ENCODE measurements around the gene HNF1A. TPM values are rescaled to one million over a fixed set of nuclear protein-coding genes. Genes with fewer than 3 reads are reported as not detected.

HNF1A gene
- total and polyA plus RNA-seq, 9 of the 15 experiments (the other 6 are each of a cell fraction or from before 2014, with no cell fraction given), result not detected

- Histone ChIP-seq H2AFZ (ENCODE audit: low read depth, low read length) (no peak overlapping the region), H3K9me3 (replicated peaks; ENCODE audit: control insufficient read depth, insufficient read depth, low read depth, low read length) (no peaks in the 10 kb centered on the region; the same call in 1 of the 2 replicates), H3K4me3 (no peak overlapping the region), H3K9me1 (ENCODE audit: control insufficient read depth, insufficient read depth, low read length) (peaks cover 3% of the 10 kb centered on the region), H3K4me1 (replicated peaks in 1 of 2; ENCODE audit: control insufficient read depth in 2 of 2, insufficient read depth in 2 of 2, low read length in 2 of 2) (peaks cover 0 to 5% of the 10 kb centered on the region in 2 experiments; a peak in 2 of 5 replicates), H3K27ac (ENCODE audit: extremely low read depth, low read depth, low read length) (no peak overlapping the region), H3K79me2 (ENCODE audit: control insufficient read depth, insufficient read depth, low read length) (peaks cover 16% of the 10 kb centered on the region), H3K27me3 (ENCODE audit: control insufficient read depth in 2 of 2, insufficient read depth in 2 of 2, low read length in 2 of 2) (no peaks in the 10 kb centered on the region), H3K36me3 (ENCODE audit: control insufficient read depth, insufficient read depth, low read length) (peaks cover 53% of the 10 kb centered on the region; the same call in 2 of the 3 replicates), H3K9ac (ENCODE audit: insufficient read depth in 1 of 2, low read depth in 2 of 2, low read length in 2 of 2) (no peak overlapping the region), H4K20me1 (replicated peaks; ENCODE audit: control insufficient read depth, insufficient read depth, low read length) (no peaks in the 10 kb centered on the region), H3K4me2 (ENCODE audit: insufficient read depth, low read length) (no peak overlapping the region)
- no peak for ATAC-seq
- CTCF ChIA-PET (ENCODE audit: low intra/inter-chr PET ratio), result no interaction called here
- in situ Hi-C loops (cut with MboI), result no loop called here
- no peak for DNase-seq (ENCODE audit: extremely low read depth in 1 of 4, low spot score in 3 of 4)
- FAIRE-seq, result no peak
- POLR2A ChIA-PET, result no interaction called here
- intact Hi-C loops (cut with micrococcal nuclease), result loop anchor here (10.0 kb wide), 1 partner anchor 83 kb away; no protein-coding TSS in a partner anchor
- 47% methylated on average over 6 of the region's 6 CpGs for WGBS (ENCODE audit: insufficient coverage, low coverage, missing lambda C conversion rate)
- no TSS peak for BruUV-seq (replicated peaks)
- TF ChIP-seq, protein P1, sequence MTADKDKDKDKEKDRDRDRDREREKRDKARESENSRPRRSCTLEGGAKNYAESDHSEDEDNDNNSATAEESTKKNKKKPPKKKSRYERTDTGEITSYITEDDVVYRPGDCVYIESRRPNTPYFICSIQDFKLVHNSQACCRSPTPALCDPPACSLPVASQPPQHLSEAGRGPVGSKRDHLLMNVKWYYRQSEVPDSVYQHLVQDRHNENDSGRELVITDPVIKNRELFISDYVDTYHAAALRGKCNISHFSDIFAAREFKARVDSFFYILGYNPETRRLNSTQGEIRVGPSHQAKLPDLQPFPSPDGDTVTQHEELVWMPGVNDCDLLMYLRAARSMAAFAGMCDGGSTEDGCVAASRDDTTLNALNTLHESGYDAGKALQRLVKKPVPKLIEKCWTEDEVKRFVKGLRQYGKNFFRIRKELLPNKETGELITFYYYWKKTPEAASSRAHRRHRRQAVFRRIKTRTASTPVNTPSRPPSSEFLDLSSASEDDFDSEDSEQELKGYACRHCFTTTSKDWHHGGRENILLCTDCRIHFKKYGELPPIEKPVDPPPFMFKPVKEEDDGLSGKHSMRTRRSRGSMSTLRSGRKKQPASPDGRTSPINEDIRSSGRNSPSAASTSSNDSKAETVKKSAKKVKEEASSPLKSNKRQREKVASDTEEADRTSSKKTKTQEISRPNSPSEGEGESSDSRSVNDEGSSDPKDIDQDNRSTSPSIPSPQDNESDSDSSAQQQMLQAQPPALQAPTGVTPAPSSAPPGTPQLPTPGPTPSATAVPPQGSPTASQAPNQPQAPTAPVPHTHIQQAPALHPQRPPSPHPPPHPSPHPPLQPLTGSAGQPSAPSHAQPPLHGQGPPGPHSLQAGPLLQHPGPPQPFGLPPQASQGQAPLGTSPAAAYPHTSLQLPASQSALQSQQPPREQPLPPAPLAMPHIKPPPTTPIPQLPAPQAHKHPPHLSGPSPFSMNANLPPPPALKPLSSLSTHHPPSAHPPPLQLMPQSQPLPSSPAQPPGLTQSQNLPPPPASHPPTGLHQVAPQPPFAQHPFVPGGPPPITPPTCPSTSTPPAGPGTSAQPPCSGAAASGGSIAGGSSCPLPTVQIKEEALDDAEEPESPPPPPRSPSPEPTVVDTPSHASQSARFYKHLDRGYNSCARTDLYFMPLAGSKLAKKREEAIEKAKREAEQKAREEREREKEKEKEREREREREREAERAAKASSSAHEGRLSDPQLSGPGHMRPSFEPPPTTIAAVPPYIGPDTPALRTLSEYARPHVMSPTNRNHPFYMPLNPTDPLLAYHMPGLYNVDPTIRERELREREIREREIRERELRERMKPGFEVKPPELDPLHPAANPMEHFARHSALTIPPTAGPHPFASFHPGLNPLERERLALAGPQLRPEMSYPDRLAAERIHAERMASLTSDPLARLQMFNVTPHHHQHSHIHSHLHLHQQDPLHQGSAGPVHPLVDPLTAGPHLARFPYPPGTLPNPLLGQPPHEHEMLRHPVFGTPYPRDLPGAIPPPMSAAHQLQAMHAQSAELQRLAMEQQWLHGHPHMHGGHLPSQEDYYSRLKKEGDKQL (CRISPR knock-in tag; IDR thresholded peaks at IDR 0.05; ENCODE audit: borderline replicate concordance), result no peak
- TF ChIP-seq, protein P2, sequence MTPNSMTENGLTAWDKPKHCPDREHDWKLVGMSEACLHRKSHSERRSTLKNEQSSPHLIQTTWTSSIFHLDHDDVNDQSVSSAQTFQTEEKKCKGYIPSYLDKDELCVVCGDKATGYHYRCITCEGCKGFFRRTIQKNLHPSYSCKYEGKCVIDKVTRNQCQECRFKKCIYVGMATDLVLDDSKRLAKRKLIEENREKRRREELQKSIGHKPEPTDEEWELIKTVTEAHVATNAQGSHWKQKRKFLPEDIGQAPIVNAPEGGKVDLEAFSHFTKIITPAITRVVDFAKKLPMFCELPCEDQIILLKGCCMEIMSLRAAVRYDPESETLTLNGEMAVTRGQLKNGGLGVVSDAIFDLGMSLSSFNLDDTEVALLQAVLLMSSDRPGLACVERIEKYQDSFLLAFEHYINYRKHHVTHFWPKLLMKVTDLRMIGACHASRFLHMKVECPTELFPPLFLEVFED (CRISPR knock-in tag; conservative IDR thresholded peaks at IDR 0.05), result no peak
- TF ChIP-seq ZNF444 (CRISPR knock-in tag; IDR thresholded peaks at IDR 0.05), result no peak
- TF ChIP-seq SPI1 (IDR thresholded peaks at IDR 0.05; ENCODE audit: borderline replicate concordance, low read depth, low read length), result no peak
- TF ChIP-seq CBFA2T3 (IDR thresholded peaks at IDR 0.05), result peak; percentile 70
- no peak for TF ChIP-seq EGR1 (conservative IDR thresholded peaks at IDR 0.05)
- no peak for TF ChIP-seq CXXC5 (CRISPR knock-in tag; IDR thresholded peaks at IDR 0.05)
- peak; percentile 60 for TF ChIP-seq TCF3 (CRISPR knock-in tag; IDR thresholded peaks at IDR 0.05)
- TF ChIP-seq, protein P3, sequence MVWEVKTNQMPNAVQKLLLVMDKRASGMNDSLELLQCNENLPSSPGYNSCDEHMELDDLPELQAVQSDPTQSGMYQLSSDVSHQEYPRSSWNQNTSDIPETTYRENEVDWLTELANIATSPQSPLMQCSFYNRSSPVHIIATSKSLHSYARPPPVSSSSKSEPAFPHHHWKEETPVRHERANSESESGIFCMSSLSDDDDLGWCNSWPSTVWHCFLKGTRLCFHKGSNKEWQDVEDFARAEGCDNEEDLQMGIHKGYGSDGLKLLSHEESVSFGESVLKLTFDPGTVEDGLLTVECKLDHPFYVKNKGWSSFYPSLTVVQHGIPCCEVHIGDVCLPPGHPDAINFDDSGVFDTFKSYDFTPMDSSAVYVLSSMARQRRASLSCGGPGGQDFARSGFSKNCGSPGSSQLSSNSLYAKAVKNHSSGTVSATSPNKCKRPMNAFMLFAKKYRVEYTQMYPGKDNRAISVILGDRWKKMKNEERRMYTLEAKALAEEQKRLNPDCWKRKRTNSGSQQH (CRISPR knock-in tag; IDR thresholded peaks at IDR 0.05), result no peak
- TF ChIP-seq ZNF24 (IDR thresholded peaks at IDR 0.05), result no peak
- no peak for TF ChIP-seq ARID2 (IDR thresholded peaks at IDR 0.05)
- no peak for TF ChIP-seq ELK3 (CRISPR knock-in tag; IDR thresholded peaks at IDR 0.05)
- TF ChIP-seq CBFA2T2 (conservative IDR thresholded peaks at IDR 0.05), result peak; percentile 41
- peak; percentile 35; the same call in 1 of the 2 replicates for TF ChIP-seq TAL1 (IDR thresholded peaks at IDR 0.05)
- TF ChIP-seq NFIC (IDR thresholded peaks at IDR 0.05), result no peak
These were observed 33.5 kb downstream of the HNF1A start for GRCh38 chr12:121011820-121012219.

Measured in K562 (cell line).